Pulmonary artery endothelial cell (primary cell): ENCODE measurements around the gene SNAPC5. TPM values are rescaled to one million over a fixed set of nuclear protein-coding genes. Genes with fewer than 3 reads are reported as not detected.
"Not testable (repeated sequence)": the region's sequence is repeated elsewhere in the genome, so short reads cannot be mapped to it uniquely, and the experiment has no call there.

Experiments used
- DNase-seq: peaks from one replicate; pipeline ENCODE4 v3.0.0-alpha.2; 2011; ENCODE audit warnings: low read depth, low spot score
- total RNA-seq: library from RNA; depleted of rRNA; stranded (reverse); fragments of >200 nt; gene quantifications from 2 replicates; pipeline ENCODE4 v1.2.3, GENCODE V29; 2014

SNAPC5 gene
- total RNA-seq, 1 donor from 2014 or later = 17.7 TPM

GRCh38 chr15:66491846-66492245, 5.7 kb downstream of the SNAPC5 start:
- DNase-seq = no peak

GRCh38 chr15:66489179-66489791, 8.3 kb downstream of the SNAPC5 start:
- DNase-seq = no peak

- DNase-seq = no peak
Observed at GRCh38 chr15:66488525-66488924, 9.0 kb downstream of the SNAPC5 start.

DNA sequence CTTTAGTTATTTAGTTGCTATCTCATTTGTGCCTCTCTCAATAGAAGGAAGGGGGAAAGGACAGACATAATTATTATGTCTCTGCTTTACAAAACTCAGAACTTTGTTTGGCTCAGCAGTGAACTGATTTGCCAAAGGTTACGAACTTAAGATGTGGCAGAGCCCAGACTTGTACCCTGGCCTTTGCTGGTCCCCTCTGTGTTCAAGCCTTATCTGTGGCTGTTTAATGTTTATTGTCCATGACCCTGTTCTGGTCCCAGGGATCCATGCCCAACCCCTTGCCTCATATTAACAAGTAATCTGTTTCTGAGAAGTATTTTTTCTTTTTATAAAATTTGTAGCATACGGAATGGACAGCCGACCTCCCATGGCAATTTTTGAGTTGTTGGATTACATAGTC, 10.7 kb downstream of the SNAPC5 start:
- DNase-seq = no peak

DNA sequence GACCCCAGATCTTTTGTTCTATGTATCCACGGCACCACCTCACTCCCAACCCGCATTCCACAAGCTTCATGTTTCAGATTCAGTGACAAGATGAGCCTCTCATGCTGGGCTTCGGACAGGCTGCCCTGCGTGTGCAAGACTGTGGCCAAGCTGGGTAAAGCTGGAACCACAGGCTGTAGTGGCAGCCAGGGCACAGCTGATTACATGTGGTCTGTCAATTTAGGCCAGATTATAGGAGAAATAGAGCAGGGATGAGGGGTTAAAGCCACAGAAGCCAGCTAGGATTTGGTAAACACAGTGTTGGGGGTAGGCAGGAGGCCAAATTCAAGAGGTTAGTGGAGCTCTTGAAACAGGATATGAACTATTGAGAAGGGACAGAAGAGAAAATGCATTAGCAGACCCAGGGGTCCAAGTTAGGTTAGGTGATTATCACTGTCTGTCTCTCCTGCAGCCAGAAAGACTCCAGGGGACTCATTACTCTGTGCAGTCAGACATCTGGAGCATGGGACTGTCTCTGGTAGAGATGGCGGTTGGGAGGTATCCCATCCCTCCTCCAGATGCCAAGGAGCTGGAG, 12.9 kb downstream of the SNAPC5 start:
- DNase-seq = no peak

DNA sequence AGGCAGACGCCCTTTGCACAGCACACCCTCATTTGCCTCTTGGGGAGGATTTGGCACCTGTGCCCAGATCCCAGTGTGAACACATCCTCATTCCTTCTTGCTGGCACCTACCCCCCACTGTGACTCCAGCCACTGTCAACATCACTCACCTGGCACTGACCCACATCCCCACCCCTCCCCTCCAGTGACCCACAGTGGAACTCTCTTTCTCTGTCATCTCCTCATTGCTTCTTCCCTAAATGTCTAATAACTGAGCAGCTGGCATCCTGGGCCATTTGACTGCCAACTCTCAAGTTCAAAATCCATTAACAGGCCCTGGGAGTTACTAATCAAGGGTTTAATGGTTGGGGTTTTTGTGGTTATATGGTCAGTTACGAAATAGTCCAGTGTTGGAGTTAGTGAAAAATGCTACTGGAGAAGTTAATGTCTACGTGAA, 14.4 kb downstream of the SNAPC5 start:
- DNase-seq = no peak

GRCh38 chr15:66482539-66482938, 15.0 kb downstream of the SNAPC5 start:
- DNase-seq = no peak

DNA sequence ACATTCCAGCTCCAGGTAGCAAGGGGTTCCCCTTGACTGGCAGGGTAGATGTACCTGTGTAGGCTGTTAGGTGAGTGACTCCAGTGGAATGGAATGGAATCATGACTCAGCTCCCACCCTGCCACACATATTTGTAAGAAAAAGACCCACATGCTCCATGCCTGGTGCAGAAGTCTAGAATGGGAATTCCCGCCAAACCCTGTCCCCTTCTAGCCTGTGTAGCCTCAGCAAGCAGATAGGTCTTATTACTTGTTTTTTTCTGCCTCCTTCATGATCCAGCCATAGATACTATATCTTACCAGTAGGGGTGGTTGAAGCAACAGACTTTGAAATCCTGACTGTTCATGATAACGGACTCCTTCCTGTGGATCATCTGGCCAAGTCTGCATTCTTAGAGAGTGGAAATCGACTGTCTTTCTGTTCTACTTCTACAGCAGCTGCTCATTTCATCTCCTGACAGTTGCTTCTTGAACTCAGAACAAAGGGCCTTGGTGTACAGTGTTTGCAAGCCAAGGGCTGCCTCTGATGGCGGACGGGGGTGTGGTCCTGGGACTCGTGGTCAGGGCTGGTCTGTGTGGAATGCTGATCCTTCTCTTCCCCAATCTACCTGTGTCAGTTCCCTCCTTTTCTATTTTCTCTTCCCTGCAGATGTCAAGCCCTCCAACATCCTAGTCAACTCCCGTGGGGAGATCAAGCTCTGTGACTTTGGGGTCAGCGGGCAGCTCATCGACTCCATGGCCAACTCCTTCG, 16.3 kb downstream of the SNAPC5 start:
- no peak for DNase-seq

DNA sequence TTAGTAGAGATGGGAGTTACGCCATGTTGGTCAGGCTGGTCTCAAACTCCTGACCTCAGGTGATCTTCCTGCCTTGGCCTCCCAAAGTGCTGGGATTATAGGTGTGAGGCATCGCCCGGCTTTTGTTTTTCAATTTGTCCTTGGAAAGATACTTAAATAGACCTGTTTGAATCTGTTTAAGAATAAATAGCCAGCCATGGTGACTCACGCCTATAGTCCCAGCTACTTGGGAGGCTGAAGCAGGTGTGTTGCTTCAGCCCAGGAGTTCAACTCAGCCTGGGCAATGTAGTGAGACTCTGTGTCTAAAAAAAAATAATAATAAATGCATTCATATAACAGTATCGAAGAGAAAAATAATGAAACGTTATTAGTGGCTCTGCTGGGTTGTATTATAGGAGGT, 17.3 kb downstream of the SNAPC5 start:
- DNase-seq = no peak

- DNase-seq = no peak
Observed at GRCh38 chr15:66477011-66477410, 20.6 kb downstream of the SNAPC5 start.

DNA sequence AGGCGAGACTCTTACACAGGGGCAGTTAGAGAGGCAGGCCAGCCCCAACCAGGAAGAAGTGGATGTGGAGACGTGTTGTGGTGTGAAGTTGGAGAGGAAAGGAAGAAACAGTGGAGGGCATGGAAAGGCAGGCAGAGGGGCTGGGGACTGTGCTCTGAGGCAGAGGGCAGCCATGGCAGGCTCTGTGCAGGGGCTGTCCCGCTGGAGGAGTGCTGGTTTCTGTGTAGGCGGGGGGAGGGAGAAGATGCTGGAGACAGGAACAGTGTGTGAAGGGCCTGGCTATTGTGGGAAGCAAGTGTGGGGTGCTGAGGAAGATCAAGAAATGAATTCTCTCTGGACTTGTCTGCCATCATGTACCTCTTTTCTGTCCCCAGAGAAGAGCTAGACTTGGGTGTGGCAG, 21.0 kb downstream of the SNAPC5 start:
- DNase-seq = no peak

DNA sequence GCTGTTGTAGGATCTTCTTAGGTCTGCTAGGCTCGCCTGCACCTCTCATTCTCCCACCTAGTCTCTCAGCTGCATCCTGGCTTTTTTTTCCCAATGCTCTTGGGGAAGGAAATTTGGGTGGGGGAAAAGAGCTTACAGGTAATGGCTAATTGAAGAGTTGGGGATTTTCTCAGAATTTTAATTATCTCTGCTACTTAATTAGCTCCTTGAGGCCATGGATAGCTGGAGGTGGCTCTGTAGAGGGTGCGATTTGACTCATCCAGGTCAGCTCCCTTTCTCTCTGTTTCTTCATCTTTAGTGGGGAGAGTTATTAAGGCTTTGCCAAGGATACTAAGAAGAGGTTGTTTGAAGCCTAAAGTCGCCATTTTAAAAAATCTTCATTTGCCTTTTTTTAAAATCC, 22.6 kb downstream of the SNAPC5 start:
- no peak for DNase-seq

GRCh38 chr15:66474135-66474534, 23.4 kb downstream of the SNAPC5 start:
- DNase-seq = no peak

DNA sequence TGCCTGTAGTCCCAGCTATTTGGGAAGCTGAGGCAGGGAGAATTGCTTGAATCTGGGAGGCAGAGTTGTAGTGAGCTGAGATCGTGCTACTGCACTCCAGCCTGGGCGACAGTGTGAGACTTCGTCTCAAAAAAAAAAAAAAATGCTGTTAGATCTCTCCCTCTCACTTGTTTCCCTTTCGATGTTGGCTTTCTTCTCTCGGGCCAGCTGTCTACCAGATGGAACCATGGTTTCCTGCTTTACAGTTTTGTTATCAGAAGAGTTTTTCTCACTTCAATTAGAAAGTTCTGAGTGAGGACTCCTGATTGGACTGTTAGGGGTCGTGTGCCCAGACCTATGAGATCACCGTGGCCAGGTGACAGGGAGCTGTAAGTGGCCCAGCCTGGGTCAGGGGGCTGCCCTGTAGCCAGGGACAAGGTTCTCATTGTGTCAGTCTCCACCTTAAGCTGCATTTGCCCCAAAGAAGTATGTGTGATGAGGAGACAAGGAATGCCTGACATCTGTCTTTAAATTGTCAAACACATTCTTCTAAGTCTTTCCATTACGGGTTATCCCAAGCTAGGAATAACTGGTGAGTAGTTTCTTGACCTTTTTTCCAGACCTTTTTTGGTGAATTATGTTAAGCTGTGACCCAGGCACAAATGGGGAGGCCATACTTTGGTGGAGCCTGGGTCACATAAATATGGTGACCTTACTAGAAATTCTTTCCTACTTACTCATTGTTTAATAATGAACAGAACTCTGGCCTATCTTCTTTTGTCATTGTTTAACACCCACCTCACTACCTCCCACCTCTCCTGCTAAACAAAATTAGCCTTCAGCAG, 25.2 kb downstream of the SNAPC5 start:
- DNase-seq = no peak

DNA sequence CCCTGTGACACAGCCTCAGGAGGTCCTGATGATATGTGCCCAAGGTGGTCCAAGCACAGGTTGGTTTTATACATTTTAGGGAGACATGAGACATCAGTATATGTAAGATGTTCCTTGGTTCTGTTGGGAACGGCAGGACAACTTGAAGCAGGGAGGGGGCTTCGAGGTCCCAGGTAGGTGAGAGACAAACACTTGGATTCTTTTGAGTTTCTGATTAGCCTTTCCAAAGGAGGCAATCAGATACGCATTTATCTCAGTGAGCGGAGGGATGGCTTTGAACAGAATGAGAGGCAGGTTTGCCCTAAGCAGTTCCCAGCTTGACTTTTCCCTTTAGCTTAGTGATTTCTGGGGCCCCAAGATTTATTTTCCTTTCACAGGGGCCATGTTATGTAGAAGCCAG, 26.7 kb downstream of the SNAPC5 start:
- not testable (repeated sequence) for DNase-seq

- DNase-seq = not testable (repeated sequence)
Observed at GRCh38 chr15:66467162-66468040, 30.2 kb downstream of the SNAPC5 start.

- not testable (repeated sequence) for DNase-seq
Observed at GRCh38 chr15:66465294-66465693, 32.3 kb downstream of the SNAPC5 start.

GRCh38 chr15:66462627-66463026, 34.9 kb downstream of the SNAPC5 start:
- DNase-seq = no peak

- DNase-seq = no peak
Observed at GRCh38 chr15:66461917-66462316, 35.6 kb downstream of the SNAPC5 start.

- not testable (repeated sequence) for DNase-seq
Observed at GRCh38 chr15:66461294-66461693, 36.3 kb downstream of the SNAPC5 start.
